Measurements from ENCODE around the gene HCST. TPM values are rescaled to one million over a fixed set of nuclear protein-coding genes. Genes with fewer than 3 reads are reported as not detected.
"Not testable (repeated sequence)": the region's sequence is repeated elsewhere in the genome, so short reads cannot be mapped to it uniquely, and the experiment has no call there.

The HCST gene
- total and polyA plus RNA-seq, 9 donors, result 0.92 to 9.2 (median 5.6) TPM

- Histone ChIP-seq H3K36me3 (no peaks in the 10 kb centered on the region), H3K4me1 (ENCODE audit: insufficient read depth) (no peaks in the 10 kb centered on the region), H3K4me3 (no peak overlapping the region), H3K9me3 (no peaks in the 10 kb centered on the region), H3K27me3 (no peaks in the 10 kb centered on the region), H3K27ac (no peak overlapping the region)
- TF ChIP-seq CTCF (IDR thresholded peaks at IDR 0.05) (no peak), EP300 (IDR thresholded peaks at IDR 0.05) (no peak), POLR2A (IDR thresholded peaks at IDR 0.05) (no peak)
- intact Hi-C loops (cut with DNase I), result no loop called here
- 85 to 91% (median 91%) methylated on average over 9 of the region's 9 CpGs for WGBS, 3 donors
- DNase-seq, result no peak
Observed at GRCh38 chr19:35888398-35888797, 13.9 kb upstream of the HCST start.

GRCh38 chr19:35889370-35890112, 12.8 kb upstream of the HCST start:
- H3K9me3 ChIP-seq, result no peaks in the 10 kb centered on the region
- H3K36me3 ChIP-seq, result no peaks in the 10 kb centered on the region
- WGBS, 3 donors, result 87 to 92% (median 88%) methylated on average over 17 to 18 of the region's 18 CpGs
- H3K27ac ChIP-seq, result no peak overlapping the region
- no peaks in the 10 kb centered on the region for H3K27me3 ChIP-seq
- no peak for TF ChIP-seq POLR2A (IDR thresholded peaks at IDR 0.05)
- TF ChIP-seq CTCF (IDR thresholded peaks at IDR 0.05), result no peak
- TF ChIP-seq EP300 (IDR thresholded peaks at IDR 0.05), result no peak
- DNase-seq, result no peak
- H3K4me3 ChIP-seq, result no peak overlapping the region
- intact Hi-C loops (cut with DNase I), result no loop called here
- no peaks in the 10 kb centered on the region for H3K4me1 ChIP-seq (ENCODE audit: insufficient read depth)

DNA sequence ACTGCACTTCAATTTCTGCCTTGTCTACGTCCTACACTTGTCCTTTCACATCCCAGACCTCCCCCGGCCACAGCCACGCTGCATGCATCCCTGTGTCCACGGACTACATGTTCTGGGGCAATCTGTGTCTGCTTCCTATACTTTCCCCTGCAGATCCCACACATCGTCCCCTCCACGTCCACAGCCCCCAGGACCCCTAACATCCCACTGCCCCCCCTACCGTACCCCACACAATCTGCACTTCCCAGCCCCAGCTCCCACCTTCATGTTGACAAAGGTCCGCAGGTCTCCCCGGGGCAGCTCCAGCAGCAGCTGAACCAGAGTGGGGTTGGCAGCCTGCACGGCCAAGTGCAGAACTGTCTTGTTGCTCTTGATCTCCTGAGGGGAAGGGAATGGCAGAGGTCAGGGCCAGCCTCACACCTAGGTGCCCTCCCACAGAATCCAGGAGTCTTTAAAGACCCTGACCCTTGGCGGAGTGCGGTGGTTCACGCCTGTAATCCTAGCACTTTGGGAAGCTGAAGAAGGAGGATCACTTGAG, 12.1 kb upstream of the HCST start:
- intact Hi-C loops (cut with DNase I), result no loop called here
- 85 to 89% (median 87%) methylated on average over 13 of the region's 13 CpGs for WGBS, 3 donors
- TF ChIP-seq CTCF (IDR thresholded peaks at IDR 0.05), result no peak
- no peak for TF ChIP-seq POLR2A (IDR thresholded peaks at IDR 0.05)
- no peak for TF ChIP-seq EP300 (IDR thresholded peaks at IDR 0.05)
- Histone ChIP-seq H3K9me3 (no peaks in the 10 kb centered on the region), H3K36me3 (no peaks in the 10 kb centered on the region), H3K4me1 (ENCODE audit: insufficient read depth) (no peaks in the 10 kb centered on the region), H3K27me3 (no peaks in the 10 kb centered on the region), H3K4me3 (no peak overlapping the region), H3K27ac (no peak overlapping the region)
- DNase-seq, result no peak

DNA sequence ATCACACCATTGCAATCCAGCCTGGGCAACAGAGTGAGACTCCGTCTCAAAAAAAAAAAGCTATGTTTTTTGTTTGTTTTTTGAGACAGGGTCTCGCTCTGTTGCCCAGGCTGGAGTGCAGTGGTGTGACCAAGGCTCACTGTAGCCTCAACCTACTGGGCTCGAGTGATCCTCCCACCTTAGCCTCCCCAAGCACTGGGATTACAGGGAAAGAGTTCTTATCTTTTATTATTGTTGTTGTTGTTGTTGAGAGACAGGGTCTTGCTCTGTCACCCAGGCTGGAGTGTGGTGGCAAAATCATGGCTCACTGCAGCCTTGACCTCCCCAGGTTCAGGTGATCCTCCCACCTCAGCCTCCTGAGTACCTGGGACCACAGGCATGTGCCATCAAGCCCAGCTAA, 10.5 kb upstream of the HCST start:
- not testable (repeated sequence) for H3K36me3 ChIP-seq
- 85 to 95% (median 93%) methylated on average over 3 of the region's 3 CpGs for WGBS, 3 donors

GRCh38 chr19:35894342-35894741, 8.0 kb upstream of the HCST start:
- 84 to 100% (median 86%) methylated on average over 2 of the region's 2 CpGs for whole genome bisulfite sequencing, 3 donors
- Histone ChIP-seq H3K27ac (no peak overlapping the region), H3K9me3 (no peaks in the 10 kb centered on the region), H3K27me3 (no peaks in the 10 kb centered on the region), H3K4me3 (no peak overlapping the region), H3K36me3 (no peaks in the 10 kb centered on the region), H3K4me1 (ENCODE audit: insufficient read depth) (peaks cover 2% of the 10 kb centered on the region)
- TF ChIP-seq POLR2A (IDR thresholded peaks at IDR 0.05) (no peak), EP300 (IDR thresholded peaks at IDR 0.05) (no peak), CTCF (IDR thresholded peaks at IDR 0.05) (no peak)
- intact Hi-C loops (cut with DNase I), result no loop called here
- no peak for DNase-seq

More for the DNA sequence above, 10.5 kb upstream of the HCST start:
- H3K9me3 ChIP-seq; H3K27ac ChIP-seq; DNase-seq; H3K4me3 ChIP-seq; intact Hi-C loops (cut with DNase I); H3K27me3 ChIP-seq; H3K4me1 ChIP-seq (ENCODE audit: insufficient read depth): not testable (repeated sequence)

Data from ovary (tissue), 9 donors.